HG03103 (cell line): ENCODE results near the gene TSPAN9.

Experiments used
- ATAC-seq: cut with Tn5 transposase; IDR thresholded peaks from one replicate; pipeline ENCODE4 v1.9.1; 2021; ENCODE audit warnings: low read depth; ENCODE audit not compliant: unreplicated experiment

The TSPAN9 gene

DNA sequence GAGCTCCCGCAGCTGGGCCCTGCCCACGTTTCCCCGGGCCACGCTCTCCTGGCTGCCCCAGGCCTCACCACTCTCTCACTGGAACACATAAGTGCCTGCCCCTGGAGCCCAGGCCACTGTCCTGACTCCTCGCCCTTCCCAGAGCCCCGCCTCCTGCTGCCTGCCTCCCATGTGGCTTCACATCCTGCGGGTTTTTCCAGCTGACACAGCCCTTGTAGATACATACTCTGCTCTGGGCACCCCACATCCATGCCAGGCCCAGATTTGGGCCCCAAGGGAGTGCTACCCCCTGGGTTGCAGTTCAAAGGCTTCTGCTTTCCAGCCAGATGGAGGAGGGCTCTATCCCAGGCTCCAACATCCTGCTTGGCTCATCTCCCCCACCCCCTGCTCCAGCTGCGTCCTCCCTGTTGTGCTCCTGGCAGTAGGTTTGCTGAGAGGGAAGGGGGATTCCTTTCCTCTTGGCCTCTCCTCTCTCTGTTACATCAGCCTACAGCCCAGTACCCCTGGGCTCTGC, 60.1 kb downstream of the TSPAN9 start:
- no peak for ATAC-seq

DNA sequence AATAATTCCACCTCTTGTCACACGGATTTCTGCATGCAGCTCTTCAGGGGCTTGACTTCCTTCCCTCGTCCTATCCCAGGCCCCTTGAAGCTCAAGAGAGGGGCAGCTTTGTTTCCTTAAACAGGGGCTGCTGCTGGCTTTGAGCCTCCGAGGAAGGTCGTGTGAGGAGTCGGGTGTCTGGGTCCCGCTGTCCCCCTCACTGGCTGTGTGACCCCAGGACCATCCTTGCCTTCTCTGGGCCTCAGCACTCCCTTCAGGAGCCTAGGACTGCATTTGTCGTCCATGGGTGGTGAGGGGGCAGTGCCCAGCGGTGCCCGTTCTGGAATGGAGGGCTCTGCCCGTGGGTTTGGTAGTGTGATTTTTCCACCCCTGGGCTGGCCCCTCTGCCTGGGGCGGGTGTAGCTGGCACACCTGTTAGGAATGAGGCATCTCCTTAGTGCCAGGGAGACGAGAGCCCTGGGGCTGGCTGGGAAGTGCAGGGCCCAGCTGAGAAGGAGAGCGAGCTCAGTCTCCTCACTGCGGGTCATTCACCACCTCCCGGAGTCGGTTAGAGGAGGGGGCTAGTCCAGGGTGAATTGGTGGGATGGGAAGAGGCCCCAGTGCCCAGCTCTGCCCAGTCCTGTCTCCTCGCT, 60.8 kb downstream of the TSPAN9 start:
- ATAC-seq = no peak

DNA sequence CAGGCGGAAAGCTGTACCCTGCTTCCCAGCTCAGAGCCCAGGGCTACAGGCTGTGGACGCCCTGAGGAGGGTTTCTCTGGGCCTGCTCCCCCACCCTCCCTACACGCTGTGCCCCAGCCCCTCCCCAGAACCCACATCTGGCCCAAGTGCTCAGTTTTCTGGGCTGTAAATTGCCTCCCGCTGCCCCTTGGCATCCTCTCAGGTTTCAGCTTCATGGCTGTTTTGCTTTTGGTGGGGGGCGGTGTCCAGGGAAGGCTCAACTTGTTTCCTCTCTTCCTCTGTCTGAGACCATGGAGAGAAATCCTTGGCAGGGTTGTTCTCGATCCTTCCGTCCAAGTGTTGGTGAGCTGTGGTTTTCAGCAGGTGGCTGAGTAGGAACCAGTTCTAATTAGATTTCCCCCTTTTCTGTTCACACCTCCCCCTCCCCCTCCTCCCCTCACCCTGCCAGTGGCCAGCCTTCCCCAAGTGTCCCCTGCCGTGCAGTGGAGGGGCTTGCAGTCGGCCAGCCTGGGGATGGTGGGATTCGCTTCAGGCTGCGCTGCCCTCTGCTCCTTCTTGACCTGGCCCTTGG, 61.8 kb downstream of the TSPAN9 start:
- no peak for ATAC-seq

DNA sequence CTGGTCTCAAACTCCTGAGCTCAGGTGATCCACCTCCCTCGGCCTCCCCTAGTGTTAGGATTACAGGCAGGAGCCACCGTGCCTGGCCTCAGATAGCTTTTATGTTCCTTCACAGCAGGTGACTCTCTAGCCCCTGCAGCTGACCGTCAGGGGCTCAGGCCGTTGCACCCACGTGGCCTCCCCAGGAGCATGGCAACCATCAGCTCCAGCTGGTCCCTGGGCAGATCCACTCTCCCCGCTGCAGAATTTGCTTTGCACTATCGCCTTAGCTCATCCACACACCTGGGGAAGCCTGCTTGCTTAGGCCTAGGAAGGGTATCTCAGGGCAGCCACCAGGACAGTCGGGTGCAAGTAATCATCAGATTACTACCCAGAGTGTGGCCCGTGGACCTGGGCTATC, 62.6 kb downstream of the TSPAN9 start:
- ATAC-seq = no peak

DNA sequence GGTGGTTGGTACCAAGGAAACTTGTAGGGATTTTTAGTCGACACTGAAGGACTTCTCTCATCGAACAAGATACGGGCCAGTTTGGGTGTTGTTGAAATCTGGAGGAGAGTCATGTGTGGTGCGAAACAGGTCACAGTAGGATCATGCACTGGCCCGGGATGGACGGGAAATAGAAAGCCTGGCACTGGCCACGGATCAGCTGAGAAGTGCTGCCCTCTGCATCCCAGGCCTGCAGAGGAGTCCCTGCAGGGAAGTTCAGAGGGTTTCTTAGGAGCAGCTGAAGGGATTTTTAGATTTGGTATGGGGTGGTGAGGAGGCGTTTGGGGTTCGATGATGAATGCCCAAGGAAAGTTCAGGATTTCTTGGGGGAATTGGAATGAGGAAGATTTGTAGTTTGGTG, 63.1 kb downstream of the TSPAN9 start:
- ATAC-seq = no peak

DNA sequence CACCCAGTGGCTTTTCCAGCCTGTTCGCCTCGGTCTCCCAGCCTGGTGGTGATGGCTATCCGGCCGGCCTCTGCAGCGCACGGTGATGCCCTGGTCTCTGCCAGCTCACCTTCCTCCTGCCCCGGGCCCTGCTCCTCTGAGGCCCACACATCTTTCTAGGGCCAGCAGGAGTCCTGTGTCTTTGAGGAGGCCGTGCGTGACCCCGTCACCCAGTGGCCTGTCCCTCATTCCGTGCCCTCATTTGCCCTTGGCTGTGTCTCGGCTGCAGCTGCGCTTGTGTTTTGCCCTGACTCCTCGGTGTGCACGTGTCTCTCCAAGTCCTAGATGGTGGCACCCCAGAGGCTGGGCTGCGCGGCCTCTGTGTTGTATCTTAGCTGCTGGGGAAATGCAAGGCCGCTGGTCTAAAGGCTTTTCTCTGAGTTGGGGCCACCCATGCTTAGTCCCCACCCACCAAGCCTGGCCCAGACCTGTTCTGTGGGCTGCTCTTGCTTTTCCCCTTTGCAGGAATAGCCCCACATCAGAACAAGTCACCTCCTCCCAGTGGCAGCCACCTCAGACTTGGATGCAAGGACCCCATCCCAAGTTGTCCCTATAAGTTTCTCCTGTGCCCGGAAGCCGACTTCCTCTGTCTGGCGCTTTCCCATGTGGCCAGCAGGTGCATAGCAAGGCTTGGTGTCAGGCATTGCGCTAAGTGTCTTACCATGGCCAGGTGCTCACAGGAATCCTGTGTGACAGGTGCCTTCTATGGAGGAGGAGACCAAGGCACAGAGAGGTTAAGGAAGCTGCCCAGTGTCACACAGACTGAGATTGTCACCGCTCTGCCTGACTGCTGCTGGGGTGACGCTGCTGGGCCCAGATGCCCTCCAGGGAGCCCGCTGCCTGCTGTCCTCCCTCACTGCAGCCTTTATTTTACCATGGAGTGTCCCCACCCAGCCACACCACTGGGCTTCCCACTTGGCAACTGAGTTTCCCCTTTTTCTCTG, 64.5 kb downstream of the TSPAN9 start:
- ATAC-seq = no peak

DNA sequence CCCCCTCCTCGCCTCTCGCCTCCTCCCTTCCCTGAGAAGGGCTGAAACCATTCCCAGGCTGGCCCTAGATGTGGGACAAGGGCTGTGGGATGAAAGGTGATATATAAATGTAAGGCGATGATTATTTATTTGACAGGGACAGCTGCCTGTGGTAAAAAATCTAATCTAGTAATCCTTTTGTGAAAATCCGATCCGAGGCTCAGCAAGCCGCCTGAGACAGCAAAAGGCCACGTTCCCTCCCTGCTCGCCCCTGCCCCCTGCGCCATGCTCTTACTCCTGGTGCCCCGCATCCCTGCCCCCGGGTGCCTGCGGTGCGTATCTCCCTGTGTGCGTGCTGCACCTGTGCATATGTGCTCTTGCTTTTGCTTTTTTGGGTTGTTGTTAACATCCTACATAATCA, 65.2 kb downstream of the TSPAN9 start:
- ATAC-seq = no peak

DNA sequence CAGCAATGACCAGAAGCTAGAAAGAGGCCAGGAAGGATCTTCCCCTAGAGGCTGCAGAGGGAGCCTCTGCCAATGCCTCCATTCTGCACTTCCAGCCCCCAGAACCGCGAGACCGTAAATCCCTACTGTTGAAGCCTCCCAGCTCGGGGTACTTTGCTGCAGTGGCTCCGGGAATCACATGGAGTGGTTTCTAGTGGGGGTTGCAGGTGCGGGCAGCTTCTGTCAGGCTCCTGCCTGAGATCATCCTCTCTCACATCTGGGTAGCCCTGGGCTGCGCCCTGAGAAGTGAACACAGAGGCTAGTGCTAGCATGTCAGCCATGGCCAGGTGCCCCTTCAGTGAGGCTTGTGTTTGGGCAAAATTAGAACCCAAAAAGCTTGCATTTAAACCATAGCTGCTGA, 67.3 kb downstream of the TSPAN9 start:
- no peak for ATAC-seq

DNA sequence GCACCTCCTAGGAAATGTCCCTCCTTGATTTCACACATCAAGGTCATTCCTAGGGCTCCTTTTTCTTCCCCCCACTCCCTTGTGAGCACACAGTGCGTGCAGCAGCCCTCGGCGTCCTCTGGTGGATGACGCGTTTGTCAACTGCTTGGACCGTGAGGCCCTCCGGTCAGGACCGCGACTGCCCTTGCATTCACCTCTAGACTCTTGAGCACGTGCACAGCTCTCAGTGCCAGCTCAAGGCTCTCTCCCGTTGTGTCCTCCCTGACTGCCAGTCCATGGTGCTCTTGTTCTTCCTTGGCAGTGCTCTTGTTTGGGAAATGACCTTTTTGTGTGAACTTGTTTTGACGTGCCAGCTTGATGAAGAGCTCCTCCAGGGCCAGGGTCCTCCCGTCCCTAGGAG, 67.9 kb downstream of the TSPAN9 start:
- ATAC-seq = no peak

DNA sequence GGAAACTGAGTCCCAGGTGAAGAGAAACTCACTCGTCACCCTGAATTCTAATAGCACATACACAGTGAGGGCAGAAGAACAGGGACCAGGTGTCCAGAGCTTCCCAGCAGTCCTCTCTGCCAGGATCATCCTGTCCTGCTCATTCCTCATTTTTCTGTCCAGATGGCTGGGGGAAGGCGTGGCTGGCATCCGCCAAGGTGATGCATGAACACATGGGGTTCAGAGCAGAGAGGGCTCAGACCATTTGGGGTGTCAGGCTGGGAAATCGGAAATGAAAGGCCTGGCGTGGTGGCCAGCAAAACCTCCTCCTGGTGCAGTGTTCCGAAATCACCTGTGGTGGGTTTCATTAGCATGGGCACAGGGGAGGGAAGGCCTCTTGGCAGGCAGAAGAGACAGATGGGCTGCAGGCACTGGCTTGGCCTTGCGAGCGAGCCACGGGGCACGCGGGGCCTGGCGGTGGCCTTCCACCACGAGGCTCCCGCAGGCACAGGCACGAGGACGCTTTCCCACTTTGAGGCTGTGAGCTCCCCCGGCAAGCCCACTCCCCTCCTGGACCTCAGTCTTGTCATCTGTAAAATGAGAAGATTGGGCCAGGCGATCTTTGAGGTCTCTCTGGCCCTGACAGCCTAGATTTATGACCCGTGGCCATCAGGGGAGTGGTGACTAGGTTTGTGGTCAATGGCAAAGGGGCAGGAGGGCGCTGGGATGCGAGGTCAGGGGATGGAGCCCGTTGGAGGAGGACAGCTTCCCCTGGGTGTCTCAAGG, 68.5 kb downstream of the TSPAN9 start:
- no peak for ATAC-seq

DNA sequence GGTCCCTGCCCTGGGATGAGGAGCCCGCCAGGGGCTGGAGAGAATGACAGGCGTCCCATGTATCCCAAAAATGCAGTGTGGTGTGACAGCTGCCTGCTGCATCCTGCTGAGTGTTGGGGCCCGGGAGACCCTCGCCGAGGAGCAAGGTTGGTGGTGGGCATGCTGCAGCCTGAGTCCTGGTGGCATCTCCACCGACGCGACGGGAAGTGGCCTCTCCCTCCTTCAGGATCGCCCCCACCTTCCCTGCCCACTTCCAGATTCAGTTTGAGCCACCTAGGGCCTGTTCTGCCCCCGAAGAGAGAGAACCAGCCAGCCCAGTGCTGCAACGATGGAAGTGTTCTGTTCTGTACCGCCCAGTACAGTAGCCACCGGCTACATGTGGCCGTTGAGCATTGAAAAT, 70.1 kb downstream of the TSPAN9 start:
- ATAC-seq = no peak

DNA sequence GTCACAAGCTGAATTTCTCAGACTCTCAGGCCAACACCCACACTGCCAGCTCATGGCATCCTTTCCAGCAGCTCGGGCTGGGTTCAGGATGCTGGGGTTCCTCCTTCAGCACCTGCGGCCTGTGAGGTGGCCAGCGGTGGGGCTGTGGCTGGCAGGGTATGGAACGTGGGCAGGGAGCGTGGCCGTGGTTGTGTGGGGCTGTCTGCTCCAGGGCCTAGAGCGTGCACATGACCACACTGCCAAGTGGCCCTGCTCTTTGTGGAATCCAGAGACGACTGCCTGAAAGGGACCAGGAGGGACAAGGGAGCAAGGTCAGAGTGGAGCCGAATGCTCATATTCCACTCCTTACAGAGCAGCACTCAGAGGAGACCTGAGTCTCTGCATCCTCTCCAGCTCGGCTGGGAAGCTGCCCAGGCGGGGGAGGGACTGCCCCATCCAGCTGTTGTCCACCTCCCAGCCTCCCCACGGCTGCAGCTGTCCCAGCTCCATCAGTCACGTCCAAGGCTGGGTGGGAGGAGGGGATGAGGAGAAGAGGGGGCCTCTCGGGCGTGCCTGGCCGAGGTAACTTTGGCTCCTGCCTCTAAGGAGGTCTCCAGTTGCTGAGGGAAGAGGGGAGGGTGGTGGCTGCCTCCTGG, 71.3 kb downstream of the TSPAN9 start:
- ATAC-seq = no peak

DNA sequence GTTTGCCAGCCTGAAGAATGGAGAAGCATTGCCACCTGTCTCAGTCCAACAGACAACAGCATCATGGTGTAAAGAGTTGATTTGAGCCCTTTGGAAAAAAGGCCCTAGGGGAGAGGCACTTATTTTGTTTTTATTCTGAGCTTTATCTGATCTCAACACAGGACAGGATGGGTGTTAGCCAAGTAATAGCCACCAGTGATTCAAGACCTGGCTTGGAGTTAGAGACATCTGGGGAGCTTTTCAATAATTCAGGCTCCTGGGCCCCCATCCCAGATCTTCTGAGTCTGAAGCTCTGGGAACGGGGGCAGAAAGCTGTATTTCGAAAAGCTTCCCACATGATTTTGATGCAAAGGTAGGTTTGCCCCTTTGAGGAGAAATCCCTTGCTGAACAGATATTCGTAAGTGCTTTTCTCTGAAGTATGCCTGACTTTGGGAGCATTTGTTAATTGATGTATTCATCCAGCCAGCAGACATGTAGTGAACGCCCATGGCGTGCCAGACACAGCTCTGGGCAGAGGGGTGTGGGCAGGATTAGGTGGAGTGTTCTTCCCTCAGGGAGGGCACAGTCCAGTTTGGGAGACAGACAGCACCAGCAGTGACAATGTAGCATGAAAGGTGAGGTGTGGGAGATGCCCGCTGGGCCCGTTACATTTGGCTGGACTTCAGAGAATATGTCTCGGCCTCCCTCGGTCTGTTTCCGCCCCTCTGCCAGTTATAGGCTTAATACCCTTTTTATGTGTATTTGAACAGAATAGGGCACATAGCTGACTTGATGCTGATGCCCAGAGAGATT, 72.5 kb downstream of the TSPAN9 start:
- no peak for ATAC-seq

DNA sequence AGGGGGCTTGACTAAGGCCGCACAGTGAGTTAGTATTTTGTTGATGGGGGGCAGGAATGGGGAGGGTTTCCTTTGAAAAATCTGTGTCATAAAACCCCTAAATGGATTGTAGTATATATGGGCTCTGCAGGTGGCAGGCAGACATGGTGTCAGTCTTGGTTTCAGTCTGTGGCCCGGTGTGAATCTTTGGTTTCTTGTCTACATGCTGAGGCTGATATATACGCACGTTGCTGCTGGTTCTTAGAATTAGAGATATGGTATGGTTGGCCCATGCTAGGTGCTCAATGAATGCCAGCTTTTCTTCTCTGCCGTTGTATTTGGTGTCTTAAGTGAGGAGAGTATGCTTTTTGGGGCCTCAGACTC, 73.1 kb downstream of the TSPAN9 start:
- no peak for ATAC-seq

DNA sequence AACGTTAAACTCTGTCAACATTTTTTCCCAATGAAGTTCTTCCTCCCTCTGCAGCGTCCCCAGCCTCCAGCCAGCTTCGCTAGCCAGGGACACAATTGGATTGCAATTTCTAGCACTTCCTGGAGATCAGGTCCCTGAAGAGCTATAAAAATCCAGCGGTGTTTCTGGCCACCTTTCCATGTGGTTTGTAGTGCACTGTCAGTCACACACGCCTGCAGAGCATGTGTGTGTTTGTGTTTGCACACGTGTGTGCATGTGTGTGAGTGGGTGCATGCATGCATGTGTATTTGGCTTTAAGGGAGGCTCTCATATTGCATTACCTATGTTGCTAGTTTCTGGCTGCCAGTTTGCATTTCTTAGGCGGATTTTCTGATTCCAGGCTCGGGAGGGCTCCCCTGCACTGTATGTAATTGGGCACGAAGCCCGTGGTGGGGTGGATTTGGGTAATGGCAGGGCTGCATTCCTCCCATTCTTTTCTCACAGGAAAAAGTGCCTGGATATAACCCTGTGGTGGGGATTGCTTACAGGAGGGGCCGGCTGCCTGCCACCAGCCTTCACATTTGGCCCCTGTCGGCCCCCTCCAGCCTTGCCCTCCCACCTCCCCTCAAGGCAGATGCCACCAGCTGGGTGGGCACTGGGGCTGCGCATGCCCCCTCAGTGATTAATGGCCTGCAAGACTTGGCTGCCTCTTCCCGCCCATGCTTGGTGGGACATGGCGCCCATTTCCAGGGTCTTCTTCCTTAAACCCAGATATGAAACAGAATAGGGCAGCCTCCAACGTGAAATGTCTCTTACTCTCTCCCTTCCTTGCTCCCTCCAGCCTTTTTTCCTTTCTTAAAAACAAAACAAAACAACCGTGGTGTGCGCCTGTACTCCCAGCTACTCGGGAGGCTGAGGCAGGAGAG, 74.0 kb downstream of the TSPAN9 start:
- no peak for ATAC-seq

DNA sequence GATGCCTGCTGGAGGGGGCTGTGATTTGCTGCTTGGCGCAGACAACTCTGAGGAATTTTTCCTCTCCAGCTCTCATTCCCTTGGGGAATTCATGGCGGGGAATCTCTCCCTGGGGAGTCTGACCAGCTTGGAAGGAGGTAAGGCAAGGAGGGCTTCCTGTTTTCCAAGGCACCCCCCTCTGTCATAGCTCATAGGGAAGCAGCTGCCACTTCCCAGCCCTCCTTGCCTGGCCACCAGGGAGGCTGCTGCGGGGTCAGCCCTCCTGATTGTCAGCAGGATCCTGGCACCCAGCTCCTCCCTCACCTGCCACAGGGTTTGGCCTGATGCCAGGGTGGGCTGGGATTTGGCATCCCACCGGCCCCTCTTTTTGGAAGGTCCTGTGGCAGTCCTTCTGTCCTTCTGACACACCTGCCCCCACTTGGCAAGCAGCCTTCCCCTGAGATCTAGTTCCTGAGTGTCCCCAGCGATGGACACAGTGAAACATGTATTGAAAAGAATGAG, 74.9 kb downstream of the TSPAN9 start:
- no peak for ATAC-seq

DNA sequence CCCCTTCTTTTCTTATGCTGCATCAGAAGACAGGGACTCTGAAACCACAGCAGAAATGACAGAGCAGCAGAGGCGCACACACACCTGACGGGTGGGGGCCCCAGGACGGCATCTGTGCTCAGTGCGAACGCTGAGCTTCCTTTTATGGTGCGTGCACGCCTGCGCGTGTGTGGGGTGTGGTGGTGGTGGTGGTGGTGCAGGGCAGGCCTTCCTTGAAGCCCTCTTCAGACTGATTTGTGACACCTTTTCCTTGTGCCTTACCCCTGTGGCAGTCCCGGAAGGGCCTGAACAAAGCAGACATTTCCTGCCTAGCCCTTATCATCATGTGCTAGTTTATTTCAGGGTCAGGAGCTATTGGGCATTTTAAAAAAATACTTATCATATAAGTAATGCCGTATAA, 75.7 kb downstream of the TSPAN9 start:
- no peak for ATAC-seq

DNA sequence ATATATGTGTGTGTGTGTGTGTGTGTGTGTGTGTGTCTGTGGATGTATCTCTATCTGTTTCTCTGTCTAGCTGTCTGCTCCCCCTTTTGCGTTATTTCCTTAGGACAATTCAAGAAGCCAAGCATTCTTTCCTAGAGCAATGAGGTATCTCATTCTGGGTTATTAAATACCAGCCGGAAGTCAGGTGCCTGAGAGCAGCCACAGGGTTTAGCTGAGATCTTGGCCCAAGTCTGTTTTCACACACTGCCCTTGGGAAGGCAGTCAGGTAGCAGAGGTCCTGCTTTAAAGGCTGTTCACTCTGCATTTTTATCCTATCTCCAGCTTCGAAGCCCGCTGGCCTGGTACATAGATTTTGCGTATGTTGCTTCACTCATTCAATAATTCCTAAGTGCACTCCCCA, 76.8 kb downstream of the TSPAN9 start:
- ATAC-seq = no peak
